Hepatic stellate cell (primary cell): ENCODE measurements around the gene ARL5C.
"Not testable (repeated sequence)": the region's sequence is repeated elsewhere in the genome, so short reads cannot be mapped to it uniquely, and the experiment has no call there.

Experiments
- DNase-seq: peaks from one replicate; pipeline ENCODE4 v3.0.0; 2011; ENCODE audit warnings: low spot score

Gene ARL5C

DNA sequence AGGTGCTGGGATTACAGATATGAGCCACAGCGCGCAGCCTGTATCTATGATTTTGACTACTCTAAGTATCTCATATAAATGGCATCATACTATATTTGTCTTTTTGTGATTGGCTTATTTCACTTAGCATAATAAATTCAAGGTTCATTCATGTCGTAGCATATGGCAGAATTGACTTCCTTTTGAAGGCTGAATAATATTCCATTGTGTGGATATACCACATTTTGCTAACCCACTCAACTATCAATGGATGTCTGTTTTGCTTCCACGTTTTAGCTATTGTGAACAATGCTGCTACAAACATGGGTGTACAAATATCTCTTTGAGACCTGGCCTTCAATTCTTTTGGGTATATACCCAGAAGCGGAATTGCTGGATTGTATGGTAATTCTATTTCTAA is 24.7 kb downstream of the ARL5C start:
- DNase-seq: no peak

- no peak for DNase-seq
Measured at GRCh38 chr17:39139561-39139960, 26.4 kb downstream of the ARL5C start.

DNA sequence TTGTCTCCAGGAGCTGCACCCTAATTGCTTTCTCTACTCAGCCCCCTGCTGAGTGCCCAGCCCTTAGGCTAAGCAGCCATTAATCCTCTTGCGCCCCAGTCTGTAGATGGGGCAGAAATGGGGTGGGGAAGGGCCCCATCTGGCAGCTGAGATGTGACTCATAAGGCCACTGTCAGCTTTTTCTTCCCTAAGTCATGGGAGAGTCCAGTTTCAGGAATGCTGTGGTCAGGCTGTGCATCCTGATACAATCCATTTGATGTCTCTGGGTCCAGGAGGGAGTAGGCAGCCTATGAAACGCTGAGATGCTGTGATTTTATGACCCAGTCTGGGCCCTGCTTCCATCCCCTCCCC is 26.8 kb downstream of the ARL5C start:
- DNase-seq: peak; percentile 97

- DNase-seq: no peak
Measured at GRCh38 chr17:39138431-39139160, 27.4 kb downstream of the ARL5C start.

- no peak for DNase-seq
Measured at GRCh38 chr17:39134878-39135277, 31.1 kb downstream of the ARL5C start.

DNA sequence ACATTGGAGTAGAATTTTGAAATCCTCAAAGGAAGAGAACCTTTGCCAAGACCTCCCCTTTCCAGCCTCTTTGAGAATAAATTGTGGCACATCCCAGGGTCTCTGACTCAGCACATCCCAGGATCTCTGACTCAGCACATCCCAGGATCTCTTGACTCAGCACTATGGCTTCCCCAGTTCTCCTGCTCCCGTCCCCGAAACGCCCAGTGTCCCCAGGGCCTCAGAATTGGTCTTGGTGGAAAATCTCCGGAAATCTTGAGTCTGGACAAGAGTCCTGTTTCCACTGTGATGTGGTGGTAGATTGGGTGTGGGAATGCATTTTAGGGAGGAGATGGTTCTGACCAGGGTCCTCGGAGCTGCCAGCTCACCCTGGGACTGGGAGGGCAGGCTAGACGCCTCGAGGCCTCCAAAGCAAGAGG is 33.8 kb downstream of the ARL5C start:
- peak; percentile 84 for DNase-seq

DNA sequence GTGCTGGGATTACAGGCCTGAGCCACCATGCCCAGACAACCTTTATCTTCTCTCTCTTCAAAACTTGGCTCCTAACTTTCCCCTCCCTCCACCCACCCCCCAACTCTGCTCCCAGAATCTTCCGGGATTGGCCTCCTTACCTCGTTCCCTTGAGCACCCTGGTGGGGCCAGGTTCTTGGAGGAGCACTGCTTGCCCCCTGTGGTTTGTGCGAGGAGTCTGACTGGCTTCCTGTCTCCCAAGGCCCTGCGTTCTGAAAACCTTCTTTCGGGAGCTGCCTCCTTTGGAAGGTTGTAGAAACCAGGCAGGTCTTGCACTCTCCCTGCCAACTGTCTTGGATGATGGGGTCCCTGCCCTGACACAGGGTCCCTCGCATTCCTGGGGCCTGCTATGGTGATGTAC is 34.3 kb downstream of the ARL5C start:
- no peak for DNase-seq

DNA sequence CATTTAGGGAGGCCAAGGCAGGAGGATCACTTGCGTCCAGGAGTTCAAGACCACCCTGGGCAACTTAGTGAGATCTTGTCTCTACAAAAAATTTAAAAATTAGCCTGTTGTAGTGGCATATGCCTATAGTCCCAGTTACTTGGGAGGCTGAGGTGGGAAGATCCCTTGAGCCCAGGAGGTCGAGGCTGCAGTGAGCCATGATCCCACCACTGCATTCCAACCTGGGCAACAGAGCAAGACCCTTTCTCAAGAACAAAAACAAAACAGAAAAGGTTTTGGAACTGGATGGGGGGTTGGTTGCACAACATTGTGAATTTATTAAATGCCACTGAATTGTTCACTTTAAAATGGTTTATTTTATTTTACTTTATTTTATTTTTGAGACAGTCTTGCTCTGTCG is 35.8 kb downstream of the ARL5C start:
- no peak for DNase-seq

- DNase-seq: not testable (repeated sequence)
Measured at GRCh38 chr17:39129544-39129943, 36.4 kb downstream of the ARL5C start.

- DNase-seq: no peak
Measured at GRCh38 chr17:39126436-39126835, 39.5 kb downstream of the ARL5C start.

DNA sequence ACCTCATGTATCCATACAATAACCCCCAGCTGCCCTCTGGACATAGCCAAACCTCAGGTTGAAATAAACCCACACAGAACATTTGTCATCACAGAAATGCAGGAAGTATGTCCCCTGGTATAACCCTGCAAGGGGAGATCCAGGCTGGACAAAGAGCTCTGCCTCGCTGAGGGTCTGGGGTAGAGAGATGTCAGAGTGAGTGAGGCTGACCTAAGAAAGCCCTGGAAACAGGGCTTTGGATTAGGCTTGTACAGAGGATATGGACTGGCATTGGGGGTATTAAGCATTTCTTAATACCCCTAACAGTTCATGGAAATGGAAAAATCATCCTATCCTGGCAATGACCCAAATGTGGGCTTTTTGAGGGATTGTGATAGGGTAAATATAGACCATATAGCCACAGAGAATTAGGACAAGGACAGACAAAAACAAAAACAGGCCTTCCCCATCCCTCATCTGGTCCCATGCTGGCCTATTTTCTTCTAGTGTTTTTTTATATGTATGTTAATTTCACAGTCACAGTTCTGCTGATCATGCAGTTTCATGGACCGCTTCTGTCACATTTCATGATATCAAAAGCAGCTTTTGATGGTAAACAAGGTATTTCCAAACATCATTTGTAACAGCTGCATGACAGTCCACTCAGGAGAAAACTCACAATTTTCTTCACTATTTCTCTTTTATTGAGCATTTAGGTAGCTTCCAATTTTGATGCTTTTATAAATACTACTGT is 40.7 kb downstream of the ARL5C start:
- no peak for DNase-seq

DNA sequence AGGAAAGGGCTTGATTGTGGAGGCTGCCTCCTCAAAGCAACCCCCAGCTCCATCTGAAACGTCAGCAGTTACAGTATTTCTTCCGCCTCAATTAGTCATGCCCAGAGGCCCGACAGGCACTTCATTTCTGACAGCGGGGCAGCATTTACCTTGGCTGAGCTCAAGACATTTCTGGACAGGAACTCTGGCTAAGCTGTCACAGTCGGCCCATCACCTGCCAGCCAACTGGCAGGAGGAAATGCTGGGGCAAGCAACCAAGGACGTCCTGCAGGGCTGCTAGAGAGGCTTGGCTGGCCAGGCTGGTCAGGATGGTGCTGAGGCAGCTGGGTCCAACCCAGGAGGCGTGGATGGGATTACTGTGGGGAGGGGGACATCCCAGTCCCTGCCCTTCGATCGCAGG is 42.3 kb downstream of the ARL5C start:
- no peak for DNase-seq

GRCh38 chr17:39122991-39123390 is 43.0 kb downstream of the ARL5C start:
- DNase-seq: no peak

DNA sequence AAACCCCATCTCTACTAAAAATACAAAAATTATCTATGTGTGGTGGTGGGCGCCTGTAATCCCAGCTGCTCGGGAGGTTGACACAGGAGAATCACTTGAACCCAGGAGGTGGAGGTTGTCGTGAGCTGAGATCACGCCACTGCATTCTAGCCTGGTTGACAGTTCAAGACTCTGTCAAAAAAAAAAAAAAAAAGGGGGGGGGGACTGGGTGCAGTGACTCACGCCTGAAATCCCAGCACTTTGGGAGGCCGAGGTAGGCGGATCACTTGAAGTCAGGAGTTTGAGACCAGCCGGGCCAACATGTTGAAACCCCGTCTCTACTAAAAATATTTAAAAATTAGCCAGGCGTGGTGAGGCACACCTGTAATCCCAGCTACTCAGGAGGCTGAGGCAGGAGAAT is 44.0 kb downstream of the ARL5C start:
- not testable (repeated sequence) for DNase-seq

- DNase-seq: no peak
Measured at GRCh38 chr17:39118674-39119419, 47.1 kb downstream of the ARL5C start.

DNA sequence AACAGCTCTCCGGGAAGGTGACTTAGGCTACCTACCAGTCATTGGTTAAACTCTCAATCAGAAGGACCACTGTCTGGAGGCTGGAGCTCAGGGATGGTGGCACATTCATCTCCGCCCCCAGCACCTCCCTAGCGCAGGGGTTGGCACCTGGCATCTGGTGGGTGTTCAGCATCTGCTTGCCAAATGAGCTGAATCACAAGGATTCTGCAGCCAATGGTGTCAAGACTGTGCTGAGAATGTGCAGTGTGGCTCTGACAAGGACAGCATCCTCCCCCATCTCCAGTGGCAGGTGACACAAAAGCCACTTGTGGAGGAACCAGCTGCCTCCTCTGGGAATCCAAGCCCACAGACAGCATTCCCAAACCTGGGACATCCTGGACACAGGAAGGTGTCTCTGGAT is 49.7 kb downstream of the ARL5C start:
- no peak for DNase-seq

DNA sequence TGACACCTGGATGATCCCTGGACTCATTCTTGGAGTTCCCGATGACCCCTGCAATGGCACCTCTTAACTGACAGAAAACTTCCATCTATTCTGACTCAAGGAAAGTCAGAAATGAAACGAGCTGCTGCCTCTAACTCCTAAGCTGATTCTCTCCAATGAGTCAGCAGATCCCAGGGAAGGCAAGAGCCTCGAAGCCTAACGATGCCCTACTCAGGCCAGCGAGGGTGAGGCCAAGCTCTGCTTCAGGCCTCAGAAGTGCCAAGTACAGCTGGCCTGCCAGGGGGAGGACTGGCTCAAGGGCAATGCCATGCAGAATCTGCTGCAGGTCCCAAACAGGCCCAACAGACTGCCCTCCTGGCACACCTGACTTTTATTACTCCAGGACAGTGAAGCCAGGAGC is 50.8 kb downstream of the ARL5C start:
- no peak for DNase-seq

DNA sequence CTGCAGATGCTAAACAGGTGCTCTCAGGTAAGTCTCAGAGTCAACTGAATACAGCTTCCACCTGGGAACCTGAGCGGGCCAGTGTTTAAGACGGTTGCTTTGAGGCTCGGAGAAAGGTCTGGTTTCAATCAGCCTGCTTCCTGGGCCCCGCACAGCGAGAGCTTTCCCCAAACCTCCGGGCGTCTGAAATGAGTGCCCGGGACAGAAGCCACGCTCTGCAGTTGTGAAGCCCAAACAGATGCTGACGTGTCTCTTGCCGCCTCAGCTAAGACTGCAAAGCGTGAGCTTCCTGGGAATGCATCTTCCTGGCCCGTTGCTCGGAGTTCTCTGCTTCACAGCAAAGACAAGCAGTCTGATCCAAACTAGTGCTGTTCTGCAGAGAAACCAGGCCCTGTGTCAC is 51.2 kb downstream of the ARL5C start:
- no peak for DNase-seq

- DNase-seq: no peak
Measured at GRCh38 chr17:39113871-39114270, 52.1 kb downstream of the ARL5C start.

- no peak for DNase-seq
Measured at GRCh38 chr17:39110435-39111136, 55.4 kb downstream of the ARL5C start.

DNA sequence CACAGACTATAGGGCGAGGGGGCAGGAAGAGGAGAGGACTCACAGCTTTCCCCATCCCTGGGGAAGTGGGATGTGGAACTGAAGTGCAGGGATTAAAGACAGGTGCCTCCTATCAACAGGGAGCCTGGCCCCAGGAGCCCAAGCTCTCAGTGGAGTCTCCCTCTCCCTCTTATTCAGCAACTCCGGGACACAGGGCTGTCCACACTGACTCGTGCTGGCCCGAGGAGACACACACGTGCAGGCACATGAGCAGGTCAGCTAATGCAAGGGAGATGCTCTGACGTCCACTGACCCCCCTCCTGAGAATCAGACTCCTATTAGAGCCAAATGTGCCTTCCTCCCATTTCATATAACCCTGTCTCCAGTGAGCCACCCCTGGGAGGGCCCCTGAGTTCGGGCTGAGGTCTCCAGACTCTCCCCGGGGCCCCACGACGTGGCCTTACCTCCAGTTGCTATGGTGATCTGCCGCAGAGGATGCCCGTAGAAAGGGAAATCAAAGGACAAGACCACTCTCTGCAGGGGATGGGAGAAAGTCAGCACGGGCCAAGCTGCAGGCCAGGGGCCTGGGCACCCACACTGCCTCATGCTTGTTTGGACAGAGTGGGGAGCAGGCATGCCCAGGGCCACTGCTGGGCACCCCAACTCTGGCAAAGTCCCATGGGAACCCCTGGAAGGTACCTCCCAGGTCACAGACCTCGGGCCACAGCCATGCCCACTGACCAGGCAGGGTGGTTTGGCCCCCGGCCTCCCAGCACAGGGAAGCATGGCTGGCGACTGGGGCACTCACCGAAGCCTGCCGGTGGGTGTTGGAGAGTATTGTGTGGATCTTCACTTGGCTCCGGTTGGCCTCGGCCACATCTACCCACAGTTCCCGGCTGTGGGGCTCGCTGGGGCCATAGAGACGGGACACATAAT is 57.2 kb downstream of the ARL5C start:
- no peak for DNase-seq
